ENCODE measurements around the gene NRBP1. TPM values are rescaled to one million over a fixed set of nuclear protein-coding genes. Genes with fewer than 3 reads are reported as not detected.

NRBP1 gene
- total RNA-seq, 1 experiment from 2014 or later: 140 TPM

DNA sequence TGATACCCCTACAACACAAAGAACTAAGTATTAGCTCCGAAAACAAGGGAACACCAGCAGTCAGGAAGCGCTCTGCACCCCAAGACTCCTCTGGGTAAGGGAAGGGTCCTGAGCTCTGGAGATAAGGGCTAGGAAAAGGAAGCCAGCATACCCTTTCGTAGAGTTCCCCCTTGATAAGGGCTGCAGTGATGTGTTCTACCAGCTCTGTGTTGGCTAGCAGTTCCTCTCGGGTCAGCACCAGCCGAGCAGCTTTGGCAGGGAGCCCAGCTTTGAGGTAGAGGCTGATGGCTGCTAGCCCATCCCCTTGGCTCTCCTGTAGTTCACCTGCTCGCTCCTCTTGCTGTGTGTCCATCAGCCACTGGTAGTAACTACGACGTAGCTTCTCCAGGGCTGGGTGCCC is 32.7 kb downstream of the NRBP1 start:
- H2BK12ac ChIP-seq (ENCODE audit: insufficient read length, low read depth, low read length): no peak overlapping the region
- Mint-ChIP-seq H3K9me3 (no peaks in the 10 kb centered on the region), H3K4me1 (peaks cover 8 to 15% of the 10 kb centered on the region in 2 experiments), H3K4me3 (no peak overlapping the region), H3K27me3 (ENCODE audit: low read depth) (no peaks in the 10 kb centered on the region), H3K36me3 (ENCODE audit: insufficient read depth in 1 of 3, low read depth in 3 of 3) (peaks cover 0 to 21% (median 9%) of the 10 kb centered on the region in 3 experiments; a peak in 5 of 7 replicates), H3K27ac (peak overlapping the region; percentile 59 to 86 (median 71); a peak in 4 of 7 replicates)
- no peak overlapping the region for H2AK5ac ChIP-seq (ENCODE audit: insufficient read length, low read length)
- no peak overlapping the region for H2BK20ac ChIP-seq (ENCODE audit: low read depth, low read length, poor library complexity, severe bottlenecking)
- no peak overlapping the region for H3K9ac ChIP-seq (ENCODE audit: extremely low read depth, insufficient read length, low read length)
- no peak overlapping the region for H2BK15ac ChIP-seq (ENCODE audit: low read depth, low read length)
- no peak overlapping the region for H2AFZ ChIP-seq (ENCODE audit: low read length)
- no peaks in the 10 kb centered on the region for H3K79me1 ChIP-seq (ENCODE audit: insufficient read depth, low read depth, low read length, poor library complexity, severe bottlenecking)
- H3K18ac ChIP-seq (ENCODE audit: insufficient read length, low read depth, low read length): no peak overlapping the region
- no peaks in the 10 kb centered on the region for H4K20me1 ChIP-seq (ENCODE audit: control insufficient read depth, insufficient read depth, insufficient read length)
- TF ChIP-seq, protein P1, sequence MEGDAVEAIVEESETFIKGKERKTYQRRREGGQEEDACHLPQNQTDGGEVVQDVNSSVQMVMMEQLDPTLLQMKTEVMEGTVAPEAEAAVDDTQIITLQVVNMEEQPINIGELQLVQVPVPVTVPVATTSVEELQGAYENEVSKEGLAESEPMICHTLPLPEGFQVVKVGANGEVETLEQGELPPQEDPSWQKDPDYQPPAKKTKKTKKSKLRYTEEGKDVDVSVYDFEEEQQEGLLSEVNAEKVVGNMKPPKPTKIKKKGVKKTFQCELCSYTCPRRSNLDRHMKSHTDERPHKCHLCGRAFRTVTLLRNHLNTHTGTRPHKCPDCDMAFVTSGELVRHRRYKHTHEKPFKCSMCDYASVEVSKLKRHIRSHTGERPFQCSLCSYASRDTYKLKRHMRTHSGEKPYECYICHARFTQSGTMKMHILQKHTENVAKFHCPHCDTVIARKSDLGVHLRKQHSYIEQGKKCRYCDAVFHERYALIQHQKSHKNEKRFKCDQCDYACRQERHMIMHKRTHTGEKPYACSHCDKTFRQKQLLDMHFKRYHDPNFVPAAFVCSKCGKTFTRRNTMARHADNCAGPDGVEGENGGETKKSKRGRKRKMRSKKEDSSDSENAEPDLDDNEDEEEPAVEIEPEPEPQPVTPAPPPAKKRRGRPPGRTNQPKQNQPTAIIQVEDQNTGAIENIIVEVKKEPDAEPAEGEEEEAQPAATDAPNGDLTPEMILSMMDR (conservative IDR thresholded peaks at IDR 0.05): no peak
- H3K56ac ChIP-seq (ENCODE audit: insufficient read length, low read depth, low read length): no peak overlapping the region
- no peaks in the 10 kb centered on the region for H3K9me3 ChIP-seq (ENCODE audit: control insufficient read depth, low read depth, low read length)
- no peak overlapping the region for H3K4ac ChIP-seq (ENCODE audit: low read depth, low read length)
- H3K4me2 ChIP-seq (ENCODE audit: insufficient read depth, insufficient read length, low read length): no peak overlapping the region
- no peak overlapping the region for H3K14ac ChIP-seq (ENCODE audit: insufficient read depth, low read length)
- no peak overlapping the region for H3K23ac ChIP-seq (ENCODE audit: insufficient read length, low read depth, low read length)
- no peak overlapping the region for H4K5ac ChIP-seq (ENCODE audit: insufficient read length, low read depth, low read length)
- H2BK5ac ChIP-seq (ENCODE audit: insufficient read length, low read length): no peak overlapping the region
- H3K4me1 ChIP-seq (ENCODE audit: insufficient read depth, low read length): no peaks in the 10 kb centered on the region
- WGBS (ENCODE audit: extremely low coverage, insufficient read length, low lambda C conversion rate): no CpG with 5 or more reads among the region's 8 CpGs
- H3K27me3 ChIP-seq (ENCODE audit: insufficient read depth, low read length): no peaks in the 10 kb centered on the region
- H2BK120ac ChIP-seq (ENCODE audit: low read depth, low read length, poor library complexity, severe bottlenecking): no peak overlapping the region
- H4K91ac ChIP-seq (ENCODE audit: insufficient read length, low read depth, low read length): no peak overlapping the region
- no peaks in the 10 kb centered on the region for H3K23me2 ChIP-seq (ENCODE audit: insufficient read length, low read depth, low read length, poor library complexity, severe bottlenecking)
- H3K79me2 ChIP-seq (ENCODE audit: insufficient read depth, low read length): no peaks in the 10 kb centered on the region
- H3K27ac ChIP-seq (ENCODE audit: insufficient read length, low read depth, low read length): no peak overlapping the region
- H4K8ac ChIP-seq (replicated peaks; ENCODE audit: insufficient read length, low read depth, low read length): no peak overlapping the region
- H3T11ph ChIP-seq (ENCODE audit: low read length): no peak overlapping the region
- no peak for DNase-seq

Measured in H9 (cell line).